T-helper 22 cell (primary cell): Measurements from ENCODE around the gene ZNF189.
"Not testable (repeated sequence)": the region's sequence is repeated elsewhere in the genome, so short reads cannot be mapped to it uniquely, and the experiment has no call there.

Experiments used
- DNase-seq: peaks from one replicate; pipeline ENCODE4 v3.0.0-alpha.2; 2020; ENCODE audit warnings: low read depth

Gene ZNF189

GRCh38 chr9:101380295-101380694, 18.4 kb upstream of the ZNF189 start:
- no peak for DNase-seq

- no peak for DNase-seq
Observed at GRCh38 chr9:101381118-101381517, 17.5 kb upstream of the ZNF189 start.

DNA sequence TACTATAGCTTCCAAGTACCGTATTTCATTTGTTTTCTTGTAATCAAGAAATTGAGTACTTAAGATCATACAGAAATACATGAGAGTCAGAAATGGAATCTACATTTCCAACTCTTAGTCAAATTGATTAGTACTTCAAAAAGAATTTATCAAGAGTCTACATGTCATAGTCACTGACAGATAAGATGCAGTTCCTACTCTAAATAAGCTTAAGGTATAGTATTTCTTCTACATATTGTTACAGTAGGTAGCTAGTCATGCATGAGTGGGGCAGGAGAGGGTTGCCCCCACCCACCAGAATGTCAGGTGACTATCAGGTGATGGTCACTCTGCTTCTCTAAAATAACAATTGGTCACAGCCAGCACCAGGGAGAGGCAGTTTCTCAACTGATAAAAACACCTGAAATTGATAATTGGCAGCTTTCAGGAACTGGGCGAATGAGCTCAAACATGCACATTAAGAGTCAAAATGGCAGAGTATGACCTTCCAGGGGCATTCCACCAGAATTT, 16.8 kb upstream of the ZNF189 start:
- DNase-seq = no peak

DNA sequence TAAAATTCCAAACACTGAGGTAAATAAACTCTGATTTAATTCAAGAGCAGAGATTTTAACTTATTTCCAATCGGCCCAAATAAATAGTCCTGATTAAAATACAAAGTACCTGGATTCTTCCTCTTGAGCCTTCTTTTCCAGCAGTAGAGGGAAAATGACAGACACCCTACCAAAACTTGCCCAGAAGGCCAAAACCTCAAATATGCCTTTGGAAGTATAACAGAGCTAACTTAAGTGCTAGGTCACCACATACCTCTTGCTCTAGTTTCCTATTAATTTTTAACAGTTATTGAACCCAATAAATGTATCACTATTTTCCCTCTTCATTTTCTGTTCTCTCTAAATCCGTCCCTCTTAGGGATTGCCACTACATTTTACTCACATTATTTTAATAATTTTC, 15.3 kb upstream of the ZNF189 start:
- no peak for DNase-seq

DNA sequence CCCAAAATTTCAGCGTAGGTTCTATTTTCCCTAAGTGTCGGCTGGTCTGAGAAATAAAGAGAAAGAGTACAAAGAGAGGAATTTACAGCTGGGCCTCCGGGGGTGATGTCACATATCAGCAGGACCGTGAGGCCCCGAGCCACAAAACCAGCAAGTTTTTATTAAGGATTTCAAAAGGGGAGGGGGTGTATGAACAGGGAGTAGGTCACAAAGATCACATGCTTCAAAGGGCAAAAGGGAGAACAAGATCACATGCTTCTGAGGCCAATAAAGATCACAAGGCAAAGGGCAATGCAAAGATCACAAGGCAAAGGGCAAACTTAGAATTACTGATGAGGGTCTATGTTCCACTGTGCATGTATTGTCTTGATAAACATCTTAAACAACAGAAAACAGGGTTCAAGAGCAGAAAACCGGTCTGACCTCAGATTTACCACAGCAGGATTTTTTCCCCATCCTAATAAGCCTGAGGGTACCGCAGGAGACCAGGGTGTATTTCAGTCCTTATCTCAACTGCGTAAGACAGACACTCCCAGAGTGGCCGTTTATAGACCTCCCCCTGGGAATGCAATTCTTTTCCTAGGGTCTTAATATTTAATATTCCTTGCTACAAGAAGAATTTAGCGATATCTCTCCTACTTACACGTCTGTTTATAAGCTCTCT, 13.6 kb upstream of the ZNF189 start, which contains the start of gene BAAT:
Gene BAAT, minus strand, starts transcription at position 134 of the 664 bp plus-strand sequence. CDS start 13,602 bp downstream, outside the sequence.
- not testable (repeated sequence) for DNase-seq

DNA sequence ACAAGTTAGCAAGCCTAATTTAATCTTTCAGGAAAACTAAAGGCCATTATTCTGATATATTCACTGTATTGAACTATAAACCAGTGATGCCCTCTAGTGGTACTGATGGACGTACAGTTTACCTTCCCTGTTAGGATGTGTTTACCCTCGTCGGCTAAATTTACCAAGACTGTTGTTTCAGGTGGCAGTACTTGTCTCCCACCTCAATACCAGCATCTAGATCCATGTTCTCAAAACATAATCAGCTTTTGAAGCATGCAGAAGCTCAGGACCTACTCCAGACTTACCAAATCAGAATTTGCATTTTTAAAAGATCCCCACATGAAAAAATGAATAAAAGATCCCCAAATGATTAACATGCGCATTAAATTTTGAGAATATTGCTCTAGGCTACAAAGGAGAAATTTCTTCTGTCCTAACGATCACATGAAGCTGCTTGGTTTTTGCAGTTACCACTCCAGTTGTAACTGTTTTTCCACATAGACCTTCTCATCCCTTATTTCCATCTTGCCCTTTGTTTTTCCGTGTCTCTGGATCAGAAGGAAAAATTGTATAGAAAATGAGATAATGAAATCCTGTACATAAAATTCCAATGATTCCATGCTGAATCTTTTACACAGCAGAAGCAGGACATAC, 10.7 kb upstream of the ZNF189 start:
- no peak for DNase-seq

DNA sequence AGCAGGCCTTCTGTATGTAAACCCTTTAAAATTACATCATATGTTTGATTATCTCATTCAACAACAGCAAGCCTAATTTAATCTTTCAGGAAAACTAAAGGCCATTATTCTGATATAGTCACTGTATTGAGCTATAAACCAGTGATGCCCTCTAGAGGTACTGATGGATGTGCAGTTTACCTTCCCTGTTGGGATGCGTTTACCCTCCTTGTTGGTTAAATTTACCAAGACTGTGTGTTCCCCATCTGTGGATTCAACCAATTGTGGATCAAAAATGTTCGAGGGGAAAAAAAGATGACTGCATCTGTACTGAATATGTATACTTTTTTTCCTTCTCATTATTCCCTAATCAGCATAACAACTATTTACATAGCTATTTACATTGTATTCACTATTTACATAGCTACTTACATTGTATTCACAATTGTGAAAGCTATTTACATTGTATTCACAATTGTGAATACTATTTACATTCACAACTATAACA, 10.1 kb upstream of the ZNF189 start:
- no peak for DNase-seq

DNA sequence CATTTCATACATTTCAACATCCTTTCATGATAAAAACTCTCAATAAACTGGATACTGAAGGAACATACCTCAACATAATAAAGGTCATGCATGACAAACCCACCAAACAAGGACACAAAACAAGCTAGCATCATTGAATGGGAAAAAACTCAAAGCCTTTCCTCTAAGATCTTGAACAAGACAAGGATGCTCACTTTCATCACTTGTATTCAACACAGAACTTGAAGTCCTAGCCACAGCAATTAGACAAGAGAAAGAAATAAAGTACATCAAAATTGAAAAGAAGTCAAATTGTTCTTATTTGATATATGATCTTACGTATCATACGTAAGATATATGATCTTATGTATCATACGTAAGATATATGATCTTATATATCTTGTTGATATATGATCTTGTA, 5.5 kb upstream of the ZNF189 start:
- no peak for DNase-seq

- DNase-seq = no peak
Observed at GRCh38 chr9:101394687-101395086, 4.0 kb upstream of the ZNF189 start.

DNA sequence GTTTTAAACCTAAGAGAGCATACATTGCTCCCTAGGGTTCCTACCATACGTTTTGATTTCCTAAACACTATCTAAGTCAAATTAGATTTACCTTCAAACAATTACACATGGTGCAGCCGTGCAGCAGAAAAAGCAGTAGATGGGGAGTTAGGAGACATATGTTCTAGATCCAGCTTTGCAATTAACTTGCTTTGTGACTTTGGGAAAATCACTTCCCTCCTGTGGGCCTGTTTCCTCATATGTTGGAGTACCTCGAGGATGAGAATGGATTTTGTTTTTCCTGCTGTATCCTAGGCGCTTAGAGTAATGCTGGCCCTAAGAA, 944 bp upstream of the ZNF189 start:
- DNase-seq = no peak

GRCh38 chr9:101398930-101399642, 435 bp downstream of the ZNF189 start:
- no peak for DNase-seq

GRCh38 chr9:101399643-101399970, 956 bp downstream of the ZNF189 start:
- no peak for DNase-seq

DNA sequence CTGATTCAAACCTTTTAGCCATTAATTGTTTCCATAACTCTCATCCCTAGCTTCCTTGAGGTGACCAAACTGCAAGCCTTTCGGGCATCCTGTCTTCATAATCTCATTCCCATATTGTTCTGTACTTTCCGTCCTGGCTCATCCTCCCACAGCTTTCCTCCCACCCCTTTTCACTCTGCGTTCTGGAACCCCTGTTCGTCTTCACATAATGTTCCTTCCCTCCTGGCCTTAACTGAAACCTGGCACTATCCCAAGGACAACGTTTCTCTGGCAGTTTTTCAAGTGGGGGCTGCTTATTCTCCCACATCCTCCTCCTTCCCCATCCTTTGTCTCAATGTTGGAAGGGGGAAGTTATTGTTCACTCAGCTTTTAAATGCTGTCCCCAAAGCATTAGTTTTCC, 1.5 kb downstream of the ZNF189 start:
- DNase-seq = no peak

DNA sequence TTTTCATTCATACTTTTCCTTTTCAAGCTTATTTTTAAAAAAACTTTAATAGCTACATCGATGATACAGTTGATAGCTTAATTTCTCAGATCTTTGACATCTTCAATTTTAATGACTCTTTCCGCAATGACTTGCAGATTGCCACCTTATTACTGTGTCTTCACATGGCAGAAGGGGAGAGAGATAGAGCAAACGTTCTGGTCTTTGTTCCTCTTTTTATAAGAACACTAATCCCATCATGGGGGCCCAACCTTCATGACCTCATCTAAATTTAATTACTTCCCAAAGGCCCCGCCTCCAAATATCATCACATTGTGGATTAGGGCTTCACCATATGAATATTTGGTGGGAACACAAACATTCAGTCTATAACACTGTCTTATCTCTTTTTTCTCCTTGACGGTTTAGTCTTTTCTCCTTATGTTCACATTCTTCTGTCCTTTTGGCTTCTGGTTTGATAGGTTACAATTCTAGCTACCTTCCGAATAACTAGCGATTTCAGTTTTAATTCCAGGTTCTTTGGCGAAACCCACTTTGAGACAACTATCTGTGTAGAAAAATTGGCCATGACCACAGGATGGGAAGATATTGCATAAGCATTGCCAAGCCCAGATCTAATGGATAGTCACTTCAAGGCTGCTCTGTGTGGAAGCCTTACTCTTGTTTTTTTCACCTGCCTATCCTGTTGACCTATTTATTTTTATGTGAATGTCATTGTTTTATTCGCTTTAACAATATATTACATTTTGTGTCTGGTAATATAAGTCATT, 5.0 kb downstream of the ZNF189 start:
- no peak for DNase-seq

DNA sequence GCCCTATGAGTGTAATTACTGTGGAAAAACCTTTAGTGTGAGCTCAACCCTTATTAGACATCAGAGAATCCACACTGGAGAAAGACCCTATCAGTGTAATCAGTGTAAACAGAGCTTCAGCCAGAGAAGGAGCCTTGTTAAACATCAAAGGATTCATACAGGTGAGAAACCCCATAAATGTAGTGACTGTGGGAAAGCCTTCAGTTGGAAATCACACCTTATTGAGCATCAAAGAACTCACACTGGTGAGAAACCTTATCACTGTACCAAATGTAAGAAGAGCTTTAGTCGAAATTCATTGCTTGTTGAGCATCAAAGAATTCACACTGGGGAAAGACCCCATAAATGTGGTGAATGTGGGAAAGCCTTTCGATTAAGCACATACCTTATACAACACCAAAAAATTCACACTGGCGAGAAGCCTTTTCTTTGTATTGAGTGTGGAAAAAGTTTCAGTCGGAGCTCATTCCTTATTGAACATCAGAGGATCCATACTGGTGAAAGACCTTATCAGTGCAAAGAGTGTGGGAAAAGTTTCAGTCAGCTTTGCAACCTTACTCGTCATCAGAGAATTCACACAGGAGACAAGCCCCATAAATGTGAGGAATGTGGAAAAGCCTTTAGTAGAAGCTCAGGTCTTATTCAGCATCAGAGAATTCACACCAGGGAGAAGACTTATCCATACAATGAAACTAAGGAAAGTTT, 9.9 kb downstream of the ZNF189 start:
- no peak for DNase-seq

DNA sequence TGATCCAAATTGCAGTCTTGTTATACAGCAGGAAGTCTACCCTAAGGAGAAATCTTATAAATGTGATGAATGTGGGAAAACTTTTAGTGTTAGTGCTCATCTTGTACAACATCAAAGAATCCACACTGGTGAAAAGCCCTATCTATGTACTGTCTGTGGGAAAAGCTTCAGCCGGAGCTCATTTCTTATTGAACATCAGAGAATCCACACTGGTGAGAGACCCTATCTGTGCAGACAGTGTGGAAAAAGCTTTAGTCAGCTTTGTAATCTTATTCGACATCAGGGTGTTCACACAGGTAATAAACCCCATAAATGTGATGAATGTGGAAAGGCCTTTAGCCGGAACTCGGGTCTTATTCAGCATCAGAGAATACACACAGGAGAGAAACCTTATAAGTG, 10.4 kb downstream of the ZNF189 start:
- no peak for DNase-seq

DNA sequence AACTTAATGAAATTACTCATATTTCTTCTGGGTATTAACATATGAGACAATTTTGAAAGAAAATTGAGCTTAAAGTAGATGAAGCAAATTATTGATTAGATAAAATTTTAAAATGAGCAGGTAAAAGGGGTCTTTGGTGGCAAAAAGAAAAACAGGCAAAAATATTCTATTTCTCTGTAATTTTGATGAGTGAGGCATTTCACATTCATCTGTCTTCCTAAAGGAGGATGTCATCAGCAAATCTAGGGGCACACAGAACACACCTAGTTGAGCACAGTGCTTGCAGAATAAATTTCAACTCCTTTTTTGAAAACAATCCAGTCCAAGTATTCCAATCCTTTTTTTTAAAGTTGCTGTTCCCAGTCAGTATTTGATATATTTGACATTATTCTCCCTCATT, 16.2 kb downstream of the ZNF189 start:
- DNase-seq = no peak

DNA sequence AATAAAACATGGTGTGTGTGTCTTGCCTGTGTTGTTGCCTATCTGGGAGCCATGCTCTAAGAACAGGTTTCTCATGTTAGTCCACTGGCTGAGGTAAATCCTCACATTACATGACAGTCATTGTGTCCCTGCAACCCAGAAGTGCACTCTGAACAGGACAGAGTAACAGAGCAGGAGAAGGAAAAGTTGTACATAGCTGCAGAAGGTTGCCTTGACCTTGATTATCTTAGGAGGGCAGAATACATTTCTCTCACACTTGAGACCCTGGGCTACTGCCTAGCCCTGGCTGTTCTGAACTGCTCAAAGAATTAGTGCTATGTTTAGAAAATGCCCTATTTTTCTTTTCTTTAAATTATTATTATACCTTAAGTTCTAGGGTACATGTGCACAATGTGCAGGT, 16.9 kb downstream of the ZNF189 start:
- no peak for DNase-seq

DNA sequence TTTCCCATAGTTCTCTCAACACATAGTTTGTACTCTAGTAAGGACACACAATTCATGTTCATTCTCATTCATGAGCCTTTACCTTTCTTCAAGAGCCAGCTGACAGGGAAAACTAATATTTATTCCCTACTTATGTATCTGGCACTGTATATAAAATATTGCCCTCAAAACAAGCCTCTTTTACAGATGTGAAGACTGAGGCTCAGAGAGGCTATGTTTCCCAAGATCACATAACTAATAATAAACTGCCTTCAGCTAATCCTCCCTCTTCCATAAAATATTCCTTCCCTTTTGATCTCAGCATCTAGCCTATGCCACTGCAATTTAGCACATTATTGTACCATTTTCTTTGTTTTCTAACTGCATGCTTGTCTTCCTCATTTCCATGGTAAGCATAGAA, 18.7 kb downstream of the ZNF189 start:
- no peak for DNase-seq

DNA sequence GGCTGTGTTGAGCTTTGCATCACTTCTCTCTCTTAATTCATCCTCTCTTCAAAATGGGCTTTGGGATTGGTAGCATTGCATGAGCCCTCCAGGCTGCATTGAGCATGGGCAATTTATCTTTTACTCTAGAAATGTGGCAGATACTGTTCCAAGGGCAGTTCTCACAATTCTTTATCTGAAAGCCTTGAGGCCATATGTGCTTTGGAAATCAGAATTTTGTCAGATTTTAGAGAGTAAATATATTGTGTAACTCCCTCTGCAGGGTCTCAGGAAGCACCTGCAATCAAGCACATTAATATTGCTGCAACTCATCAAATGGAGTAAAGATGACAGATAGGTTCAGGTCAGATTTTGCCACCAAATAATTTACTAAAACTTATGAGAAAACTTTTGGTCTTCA, 19.3 kb downstream of the ZNF189 start:
- DNase-seq = no peak

DNA sequence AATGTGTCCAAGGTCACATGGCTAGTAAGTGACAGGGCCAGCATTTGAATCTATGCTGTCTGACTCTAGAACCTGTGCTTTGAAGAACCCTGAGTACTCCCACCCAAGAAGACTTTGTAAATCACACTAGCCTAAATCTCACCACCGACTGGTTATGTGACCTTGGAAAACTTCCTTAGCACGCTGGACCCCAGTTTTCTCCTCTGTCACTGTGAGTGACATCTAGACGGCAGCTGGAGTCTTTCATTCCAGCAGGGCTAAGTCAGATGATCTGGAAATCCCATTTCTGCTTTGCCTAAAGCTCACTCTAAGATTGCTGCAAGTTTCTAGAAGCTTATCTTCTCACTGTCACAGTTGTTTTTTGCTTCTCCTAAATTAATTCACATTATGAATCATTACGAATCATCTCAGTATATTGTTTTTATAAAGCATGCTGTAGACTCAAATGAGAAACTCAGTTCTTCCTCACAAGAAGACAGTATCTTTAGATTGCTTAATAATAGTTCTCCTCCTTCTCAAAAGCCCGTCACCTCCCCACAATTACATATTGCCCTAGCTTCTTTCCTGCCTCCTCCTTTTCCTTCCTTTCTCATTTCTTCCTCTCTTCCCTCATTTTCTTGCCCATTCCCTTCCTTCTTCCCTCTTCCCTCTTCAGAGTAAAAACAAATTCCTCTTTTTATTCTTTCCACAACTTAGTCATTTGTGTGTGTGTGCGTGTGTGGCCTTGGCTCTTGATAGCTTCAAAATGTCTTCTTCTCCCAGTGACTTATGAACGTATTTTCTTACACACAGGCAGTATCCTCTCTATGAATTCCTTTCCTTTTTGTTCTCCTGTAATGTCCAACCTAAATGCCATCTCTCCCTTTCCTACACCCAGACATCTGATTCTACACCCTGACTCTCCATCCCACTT, 20.1 kb downstream of the ZNF189 start:
- no peak for DNase-seq
